ENCODE data around the gene PTCD3. TPM values are rescaled to one million over a fixed set of nuclear protein-coding genes. Genes with fewer than 3 reads are reported as not detected.

PTCD3 gene
- total RNA-seq, 1 donor from 2014 or later = 158 TPM

GRCh38 chr2:86066007-86066578 is 39.9 kb upstream of the PTCD3 start:
- no peaks in the 10 kb centered on the region for H3K27me3 ChIP-seq (ENCODE audit: low read depth)
- H3K4me3 ChIP-seq = no peak overlapping the region
- peaks cover 88% of the 10 kb centered on the region for H3K36me3 ChIP-seq
- intact Hi-C loops (cut with micrococcal nuclease) = no loop called here
- H3K4me1 ChIP-seq = peaks cover 33% of the 10 kb centered on the region
- peaks cover 17% of the 10 kb centered on the region for H3K9me3 ChIP-seq (replicated peaks)
- H3K27ac ChIP-seq (replicated peaks) = peak overlapping the region; percentile 60
- DNase-seq = no peak
- no peak for TF ChIP-seq CTCF (IDR thresholded peaks at IDR 0.05; ENCODE audit: borderline replicate concordance)

- H3K27ac ChIP-seq (replicated peaks) = no peak overlapping the region
Measured at GRCh38 chr2:86066915-86067314, 39.1 kb upstream of the PTCD3 start.

GRCh38 chr2:86068136-86068588 is 37.9 kb upstream of the PTCD3 start:
- no peak for TF ChIP-seq CTCF (IDR thresholded peaks at IDR 0.05; ENCODE audit: borderline replicate concordance)
- intact Hi-C loops (cut with micrococcal nuclease) = no loop called here
- no peak for DNase-seq
- H3K4me3 ChIP-seq = no peak overlapping the region
- peak overlapping the region; percentile 33 for H3K27ac ChIP-seq (replicated peaks)
- H3K36me3 ChIP-seq = peaks cover 69% of the 10 kb centered on the region
- peaks cover 10% of the 10 kb centered on the region for H3K9me3 ChIP-seq (replicated peaks)
- H3K4me1 ChIP-seq = peaks cover 42% of the 10 kb centered on the region
- H3K27me3 ChIP-seq (ENCODE audit: low read depth) = no peaks in the 10 kb centered on the region

More at GRCh38 chr2:86066915-86067314, 39.1 kb upstream of the PTCD3 start:
- DNase-seq = no peak
- Histone ChIP-seq H3K4me1 (peaks cover 34% of the 10 kb centered on the region), H3K9me3 (replicated peaks) (peaks cover 17% of the 10 kb centered on the region), H3K36me3 (peaks cover 81% of the 10 kb centered on the region), H3K4me3 (no peak overlapping the region), H3K27me3 (ENCODE audit: low read depth) (no peaks in the 10 kb centered on the region)
- intact Hi-C loops (cut with micrococcal nuclease) = no loop called here
- TF ChIP-seq CTCF (IDR thresholded peaks at IDR 0.05; ENCODE audit: borderline replicate concordance) = no peak

GRCh38 chr2:86068648-86069047 is 37.4 kb upstream of the PTCD3 start:
- peaks cover 65% of the 10 kb centered on the region for H3K36me3 ChIP-seq
- H3K27me3 ChIP-seq (ENCODE audit: low read depth) = no peaks in the 10 kb centered on the region

GRCh38 chr2:86069091-86069685 is 36.8 kb upstream of the PTCD3 start:
- H3K36me3 ChIP-seq = peaks cover 65% of the 10 kb centered on the region
- H3K4me1 ChIP-seq = peaks cover 45% of the 10 kb centered on the region
- H3K27ac ChIP-seq (replicated peaks) = peak overlapping the region; percentile 33
- H3K27me3 ChIP-seq (ENCODE audit: low read depth) = no peaks in the 10 kb centered on the region
- DNase-seq = peak; percentile 36
- intact Hi-C loops (cut with micrococcal nuclease) = no loop called here
- TF ChIP-seq CTCF (IDR thresholded peaks at IDR 0.05; ENCODE audit: borderline replicate concordance) = no peak
- H3K4me3 ChIP-seq = no peak overlapping the region
- no peaks in the 10 kb centered on the region for H3K9me3 ChIP-seq (replicated peaks)

More at GRCh38 chr2:86068648-86069047, 37.4 kb upstream of the PTCD3 start:
- peaks cover 45% of the 10 kb centered on the region for H3K4me1 ChIP-seq
- H3K27ac ChIP-seq (replicated peaks) = peak overlapping the region; percentile 33
- no peak for TF ChIP-seq CTCF (IDR thresholded peaks at IDR 0.05; ENCODE audit: borderline replicate concordance)
- no peak overlapping the region for H3K4me3 ChIP-seq
- no peak for DNase-seq
- intact Hi-C loops (cut with micrococcal nuclease) = no loop called here
- peaks cover 5% of the 10 kb centered on the region for H3K9me3 ChIP-seq (replicated peaks)
